Measurements from ENCODE around the gene SGPP2.
"Not testable (repeated sequence)": the region's sequence is repeated elsewhere in the genome, so short reads cannot be mapped to it uniquely, and the experiment has no call there.

- TF ChIP-seq POLR2A (IDR thresholded peaks at IDR 0.05; ENCODE audit: low read length); GATA1 (IDR thresholded peaks at IDR 0.05; ENCODE audit: low read depth, low read length): not testable (repeated sequence)
Observed at GRCh38 chr2:222412334-222412733, 12.0 kb upstream of the SGPP2 start.
